Measurements from ENCODE around the gene PTH2. TPM values are rescaled to one million over a fixed set of nuclear protein-coding genes. Genes with fewer than 3 reads are reported as not detected.
A peak's percentile ranks its signal among the peaks of the same experiment; 100 is the strongest.

Gene PTH2, protein sequence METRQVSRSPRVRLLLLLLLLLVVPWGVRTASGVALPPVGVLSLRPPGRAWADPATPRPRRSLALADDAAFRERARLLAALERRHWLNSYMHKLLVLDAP
- total RNA-seq = not detected

DNA sequence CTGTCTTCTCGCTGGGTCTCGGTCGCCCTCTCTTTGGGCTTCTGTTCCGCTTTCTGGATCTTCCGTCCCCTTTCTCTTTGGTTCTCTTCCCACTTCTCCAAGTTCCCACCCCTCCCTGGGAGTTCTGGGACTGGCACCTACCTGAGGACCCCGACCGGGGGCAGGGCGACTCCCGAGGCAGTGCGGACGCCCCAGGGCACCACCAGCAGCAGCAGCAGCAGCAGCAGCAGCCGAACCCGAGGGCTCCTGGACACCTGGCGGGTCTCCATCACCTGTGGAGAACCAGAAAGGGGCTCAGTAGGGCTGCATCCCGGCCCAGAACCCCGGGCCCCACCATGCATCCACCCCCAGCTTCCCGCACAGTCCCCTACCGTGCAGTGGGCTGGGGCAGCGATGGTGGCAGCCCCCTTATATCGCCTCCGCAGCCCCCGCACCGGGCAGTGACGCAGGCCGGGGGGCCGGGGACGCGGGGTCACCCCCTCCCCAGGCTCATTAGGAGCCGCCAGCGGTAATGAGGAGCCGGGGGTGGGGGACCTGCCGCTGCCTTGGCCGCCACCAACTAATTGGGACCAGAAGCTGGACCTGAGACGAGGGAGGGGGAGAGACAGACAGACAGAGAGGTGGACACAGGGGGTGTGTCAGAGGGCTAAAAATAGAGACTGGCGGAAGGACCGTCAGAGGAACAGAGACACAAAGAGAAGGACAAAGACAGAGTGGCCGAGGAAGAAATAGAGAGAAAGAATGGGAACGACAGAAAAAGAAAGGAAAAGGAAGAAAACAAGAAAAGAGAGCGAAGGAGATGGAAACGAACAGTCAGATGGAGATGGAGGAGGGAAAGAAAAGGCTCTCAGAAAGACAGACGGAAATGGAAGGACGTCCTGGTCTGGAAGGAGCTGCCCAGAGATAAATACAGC lies at the start of gene PTH2:
TSS of gene PTH2 (minus strand) at position 371 of the 914 bp plus-strand sequence. CDS start at position 269, 102 bp downstream.
- no peak within 1 kb of the TSS for H3K4me3 ChIP-seq
- WGBS = 6% methylated on average over 40 of the region's 42 CpGs

DNA sequence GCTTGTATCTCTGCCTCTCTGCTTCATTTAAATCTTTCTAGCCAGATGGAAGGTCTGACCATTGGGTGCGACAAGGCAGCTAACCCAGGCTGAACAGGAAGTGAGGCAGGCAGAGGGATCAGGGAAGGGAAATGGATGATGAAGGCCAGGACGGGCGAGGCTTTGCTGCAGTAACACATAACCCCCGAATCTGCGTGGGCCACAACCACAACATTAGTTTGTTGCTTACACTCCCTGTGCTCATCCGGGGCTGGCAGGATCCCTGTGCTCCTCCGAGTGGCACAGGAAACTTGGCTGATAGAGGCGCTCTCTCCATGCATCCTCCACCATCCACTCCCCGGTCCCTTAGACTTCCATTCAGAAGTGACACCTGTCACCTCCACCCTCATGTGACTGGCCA lies 49.7 kb upstream of the PTH2 start:
- Histone ChIP-seq H3K27ac (no peak overlapping the region), H3K9me3 (no peaks in the 10 kb centered on the region), H3K4me1 (replicated peaks) (no peaks in the 10 kb centered on the region), H3K36me3 (no peaks in the 10 kb centered on the region), H3K4me3 (no peak overlapping the region), H3K27me3 (replicated peaks; ENCODE audit: insufficient read depth) (no peaks in the 10 kb centered on the region)
- DNase-seq (ENCODE audit: low spot score) = no peak
- intact Hi-C loops (cut with DNase I) = no loop called here
- TF ChIP-seq POLR2AphosphoS5 (IDR thresholded peaks at IDR 0.05) = no peak
- 74% methylated on average over 9 of the region's 9 CpGs for WGBS

More for the DNA sequence above, at the start of gene PTH2:
- no peaks in the 10 kb centered on the region for H3K36me3 ChIP-seq
- DNase-seq (ENCODE audit: low spot score) = no peak
- no peaks in the 10 kb centered on the region for H3K9me3 ChIP-seq
- no peak within 1 kb of the TSS for H3K27ac ChIP-seq
- intact Hi-C loops (cut with DNase I) = no loop called here
- peaks cover 5% of the 10 kb centered on the region for H3K4me1 ChIP-seq (replicated peaks)
- TF ChIP-seq, protein P1, sequence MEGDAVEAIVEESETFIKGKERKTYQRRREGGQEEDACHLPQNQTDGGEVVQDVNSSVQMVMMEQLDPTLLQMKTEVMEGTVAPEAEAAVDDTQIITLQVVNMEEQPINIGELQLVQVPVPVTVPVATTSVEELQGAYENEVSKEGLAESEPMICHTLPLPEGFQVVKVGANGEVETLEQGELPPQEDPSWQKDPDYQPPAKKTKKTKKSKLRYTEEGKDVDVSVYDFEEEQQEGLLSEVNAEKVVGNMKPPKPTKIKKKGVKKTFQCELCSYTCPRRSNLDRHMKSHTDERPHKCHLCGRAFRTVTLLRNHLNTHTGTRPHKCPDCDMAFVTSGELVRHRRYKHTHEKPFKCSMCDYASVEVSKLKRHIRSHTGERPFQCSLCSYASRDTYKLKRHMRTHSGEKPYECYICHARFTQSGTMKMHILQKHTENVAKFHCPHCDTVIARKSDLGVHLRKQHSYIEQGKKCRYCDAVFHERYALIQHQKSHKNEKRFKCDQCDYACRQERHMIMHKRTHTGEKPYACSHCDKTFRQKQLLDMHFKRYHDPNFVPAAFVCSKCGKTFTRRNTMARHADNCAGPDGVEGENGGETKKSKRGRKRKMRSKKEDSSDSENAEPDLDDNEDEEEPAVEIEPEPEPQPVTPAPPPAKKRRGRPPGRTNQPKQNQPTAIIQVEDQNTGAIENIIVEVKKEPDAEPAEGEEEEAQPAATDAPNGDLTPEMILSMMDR (IDR thresholded peaks at IDR 0.05) = no peak
- TF ChIP-seq POLR2A (IDR thresholded peaks at IDR 0.05) = no peak
- TF ChIP-seq POLR2AphosphoS5 (IDR thresholded peaks at IDR 0.05) = no peak
- peaks cover 63% of the 10 kb centered on the region for H3K27me3 ChIP-seq (replicated peaks; ENCODE audit: insufficient read depth)

DNA sequence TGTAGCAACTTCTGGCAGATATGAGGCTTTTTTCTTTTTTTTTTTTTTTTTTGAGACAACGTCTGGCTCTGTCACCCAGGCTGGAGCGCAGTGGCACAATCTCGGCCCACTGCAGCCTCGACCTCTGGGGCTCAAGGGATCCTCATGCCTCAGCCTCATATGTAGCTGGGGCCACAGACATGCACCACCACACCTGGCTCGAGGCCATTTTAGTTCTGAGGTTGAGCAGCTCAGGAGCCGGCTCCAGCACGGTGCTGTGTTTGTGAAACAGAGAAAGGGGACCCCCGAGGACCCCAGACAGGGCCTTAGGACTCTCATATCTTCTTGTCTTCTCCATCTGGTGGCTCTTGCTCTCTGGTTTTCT lies 47.4 kb upstream of the PTH2 start:
- Histone ChIP-seq H3K4me1 (replicated peaks) (no peaks in the 10 kb centered on the region), H3K9me3 (no peaks in the 10 kb centered on the region), H3K4me3 (no peak overlapping the region), H3K36me3 (no peaks in the 10 kb centered on the region), H3K27ac (no peak overlapping the region), H3K27me3 (replicated peaks; ENCODE audit: insufficient read depth) (no peaks in the 10 kb centered on the region)
- intact Hi-C loops (cut with DNase I) = no loop called here
- TF ChIP-seq, protein P1 (IDR thresholded peaks at IDR 0.05) = no peak
- WGBS = 78% methylated on average over 8 of the region's 8 CpGs
- no peak for DNase-seq (ENCODE audit: low spot score)

DNA sequence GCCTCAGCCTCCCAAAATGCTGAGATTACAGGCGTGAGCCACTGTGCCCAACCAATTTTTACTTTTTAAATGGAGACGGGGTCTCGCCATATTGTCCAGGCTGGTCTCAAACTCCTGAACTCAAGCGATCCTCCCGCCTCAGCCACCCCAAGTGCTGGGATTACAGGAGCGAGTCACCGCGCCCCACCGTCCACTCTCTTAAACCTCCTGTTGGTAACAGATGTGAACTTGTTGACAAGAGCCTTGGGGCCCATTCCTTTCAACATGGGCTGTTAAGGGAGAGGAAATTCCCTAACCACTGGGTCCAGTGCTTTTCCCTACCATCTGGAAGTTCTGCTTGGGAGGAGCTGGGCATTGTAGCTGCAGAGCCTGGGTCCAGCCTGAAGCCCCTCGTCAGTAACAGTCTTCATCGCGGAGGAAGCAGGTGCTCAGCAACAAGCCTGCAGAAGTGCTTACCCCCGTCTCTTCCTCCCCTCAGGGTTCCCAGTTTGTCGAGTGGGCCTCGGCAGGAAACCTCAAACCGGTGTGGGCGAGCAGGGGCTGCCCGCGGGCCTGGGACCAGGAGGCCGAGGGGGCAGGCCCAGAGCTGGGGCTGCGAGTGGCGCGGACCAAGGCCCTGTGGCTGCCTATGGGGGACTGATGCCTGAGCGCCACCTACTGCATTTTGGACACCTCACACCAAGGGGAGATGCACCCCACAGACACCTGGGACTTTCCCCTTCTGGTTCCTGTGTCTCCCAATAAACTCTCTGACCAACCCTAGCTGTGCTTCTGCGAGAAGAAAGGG lies 46.8 kb upstream of the PTH2 start:
- no peak overlapping the region for H3K27ac ChIP-seq
- WGBS = 80% methylated on average over 25 of the region's 25 CpGs
- DNase-seq (ENCODE audit: low spot score) = no peak
- no peaks in the 10 kb centered on the region for H3K27me3 ChIP-seq (replicated peaks; ENCODE audit: insufficient read depth)
- no peak overlapping the region for H3K4me3 ChIP-seq
- no peaks in the 10 kb centered on the region for H3K9me3 ChIP-seq
- no peaks in the 10 kb centered on the region for H3K36me3 ChIP-seq
- TF ChIP-seq, protein P1 (IDR thresholded peaks at IDR 0.05) = no peak
- TF ChIP-seq POLR2A (IDR thresholded peaks at IDR 0.05) (no peak), POLR2AphosphoS5 (IDR thresholded peaks at IDR 0.05) (no peak)
- no peaks in the 10 kb centered on the region for H3K4me1 ChIP-seq (replicated peaks)
- intact Hi-C loops (cut with DNase I) = no loop called here

DNA sequence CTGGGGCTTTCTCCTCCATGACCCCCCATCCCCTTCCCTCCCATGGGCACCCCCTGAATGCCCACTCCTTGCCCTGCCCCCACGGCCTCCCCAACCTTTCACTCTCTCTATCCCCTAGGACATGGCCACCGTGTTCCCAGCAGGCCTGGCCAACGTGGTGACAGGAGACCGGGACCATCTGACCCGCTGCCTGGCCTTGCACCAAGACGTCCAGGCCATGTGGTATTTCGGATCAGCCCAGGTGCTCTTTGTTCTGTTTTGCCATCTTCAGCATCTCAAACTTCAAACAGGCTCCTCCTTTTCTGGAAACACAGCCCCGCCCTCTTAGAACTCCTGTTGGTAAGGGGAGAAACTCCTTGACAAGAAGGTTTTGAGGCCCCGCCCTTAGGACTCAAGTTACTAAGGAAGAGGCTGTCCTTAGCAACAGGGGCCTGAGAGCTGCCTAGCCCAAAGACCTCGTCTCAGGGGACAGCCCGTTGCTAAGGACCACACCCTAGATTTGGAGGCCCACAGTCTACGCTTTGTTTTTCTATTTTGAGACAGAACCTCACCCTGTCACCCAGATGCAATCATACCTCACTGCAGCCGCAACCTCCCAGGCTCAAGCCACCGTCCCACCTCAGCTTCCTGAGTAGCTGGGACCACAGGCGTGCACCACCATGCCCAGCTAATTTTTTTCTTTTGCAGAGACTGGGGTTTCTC lies 45.7 kb upstream of the PTH2 start:
- peak overlapping the region in 1 of 2 donors; percentile 3 for H3K4me3 ChIP-seq
- no peaks in the 10 kb centered on the region for H3K27me3 ChIP-seq (replicated peaks; ENCODE audit: insufficient read depth)
- H3K9me3 ChIP-seq = no peaks in the 10 kb centered on the region
- DNase-seq (ENCODE audit: low spot score) = peak; percentile 87
- TF ChIP-seq POLR2A (IDR thresholded peaks at IDR 0.05) = peak; percentile 24
- peak; percentile 68 for TF ChIP-seq POLR2AphosphoS5 (IDR thresholded peaks at IDR 0.05)
- TF ChIP-seq, protein P1 (IDR thresholded peaks at IDR 0.05) = no peak
- H3K27ac ChIP-seq = peak overlapping the region; percentile 78 to 80
- H3K4me1 ChIP-seq (replicated peaks) = no peaks in the 10 kb centered on the region
- intact Hi-C loops (cut with DNase I) = no loop called here
- WGBS = 41% methylated on average over 15 of the region's 15 CpGs
- H3K36me3 ChIP-seq = no peaks in the 10 kb centered on the region

Data from prostate gland (tissue), 2 donors.